HG02840 (cell line): Measurements from ENCODE around the gene PSME1.
A peak's percentile ranks its signal among the peaks of the same experiment; 100 is the strongest.

Experiments used
- ATAC-seq: cut with Tn5 transposase; IDR thresholded peaks from one replicate; pipeline ENCODE4 v1.9.1; 2021; ENCODE audit warnings: mild to moderate bottlenecking, moderate library complexity, moderate number of reproducible peaks; ENCODE audit not compliant: unreplicated experiment, low FRiP score

Gene PSME1

DNA sequence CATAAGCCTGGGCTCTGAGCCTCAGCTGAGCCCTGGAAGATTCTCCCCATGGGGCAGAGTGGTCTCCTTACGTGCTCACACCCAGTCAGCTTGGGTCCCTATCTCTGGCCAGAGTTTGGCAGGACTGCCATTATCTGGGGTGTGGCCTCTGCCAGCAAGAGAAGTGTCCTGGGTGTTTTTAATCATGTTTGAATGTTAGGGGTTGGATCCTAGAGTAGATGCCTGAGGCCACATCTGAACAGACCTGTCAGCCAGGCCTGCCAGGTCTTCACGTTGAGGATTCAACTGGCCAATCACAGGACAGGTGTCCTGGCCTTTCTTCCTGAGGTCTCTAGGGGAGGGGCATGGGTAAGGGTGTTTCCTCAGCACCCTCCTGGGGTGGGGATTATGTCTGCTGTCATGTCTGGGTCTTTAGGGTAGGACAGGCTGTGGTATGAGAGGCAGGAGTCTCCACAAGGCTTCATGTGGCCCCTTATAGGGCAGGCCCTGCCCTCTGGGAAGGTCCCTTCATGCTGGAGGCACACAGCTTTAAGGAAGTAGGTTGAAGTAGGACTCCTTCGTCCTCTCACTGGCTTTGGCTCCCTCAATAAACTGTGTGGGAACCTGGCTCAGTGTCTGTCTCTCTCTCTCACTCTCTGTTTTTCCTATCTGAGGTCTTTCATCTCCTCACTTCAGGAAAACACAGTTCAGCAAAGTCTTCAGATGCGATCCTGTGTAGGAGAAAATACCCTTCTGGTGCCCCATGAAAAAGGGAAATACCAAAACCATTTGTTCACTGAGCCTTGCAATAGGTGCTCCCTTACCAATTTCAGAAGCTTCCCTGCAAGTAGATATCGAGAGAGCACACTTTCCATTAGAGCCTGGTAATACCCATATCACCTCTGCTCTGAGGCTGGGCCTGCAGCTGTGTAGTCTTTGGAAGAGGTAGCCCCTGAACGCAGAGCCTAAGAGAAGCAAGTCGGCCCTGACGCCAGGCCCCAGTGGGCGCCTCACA lies 12.3 kb upstream of the PSME1 start:
- no peak for ATAC-seq

GRCh38 chr14:24126939-24127338 lies 9.1 kb upstream of the PSME1 start:
- ATAC-seq: no peak

DNA sequence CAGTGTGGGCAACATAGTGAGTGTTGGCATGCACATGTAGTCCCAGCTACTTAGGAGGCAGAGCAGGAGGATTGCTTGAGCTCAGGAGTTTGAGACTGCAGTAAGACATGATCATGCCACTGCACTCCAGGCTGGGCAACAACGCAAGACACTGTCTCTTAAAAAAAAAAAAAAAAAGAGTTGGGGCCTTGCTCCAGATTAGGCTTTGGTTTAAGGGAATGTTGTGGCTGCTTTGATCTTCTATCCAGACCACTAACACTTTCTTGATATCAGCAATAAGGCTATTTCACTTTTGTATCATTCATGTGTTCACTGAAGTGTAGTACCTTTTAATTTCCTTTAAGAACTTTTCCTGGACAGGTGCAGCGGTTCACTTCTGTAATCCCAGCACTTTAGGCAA lies 8.3 kb upstream of the PSME1 start:
- ATAC-seq: no peak

- ATAC-seq: no peak
Measured at GRCh38 chr14:24129410-24129998, 6.5 kb upstream of the PSME1 start.

DNA sequence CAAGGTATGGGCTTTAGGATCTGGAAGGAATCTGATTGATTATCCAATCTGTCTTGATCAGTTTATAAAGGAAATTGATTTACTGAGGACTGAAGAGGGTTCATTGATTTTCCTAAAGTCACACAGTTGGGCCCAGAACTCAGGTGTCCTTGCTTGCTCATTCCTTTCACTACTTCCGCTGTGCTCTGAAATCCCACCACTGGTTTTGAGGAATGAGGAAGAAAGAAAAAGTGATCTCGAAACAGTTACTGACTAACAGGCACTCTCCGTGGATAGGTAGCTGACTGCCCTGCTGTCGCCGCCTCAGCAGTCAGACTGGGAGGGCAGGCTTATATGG lies 5.6 kb upstream of the PSME1 start, which contains the start of gene FITM1:
Gene FITM1 (plus strand): TSS at position 280 of the 337 bp plus-strand sequence. CDS start 905 bp downstream, outside the sequence.
- ATAC-seq: no peak

- no peak for ATAC-seq
Measured at GRCh38 chr14:24130717-24131548, 5.1 kb upstream of the PSME1 start.

GRCh38 chr14:24131549-24131966 lies 4.4 kb upstream of the PSME1 start:
- ATAC-seq: no peak

DNA sequence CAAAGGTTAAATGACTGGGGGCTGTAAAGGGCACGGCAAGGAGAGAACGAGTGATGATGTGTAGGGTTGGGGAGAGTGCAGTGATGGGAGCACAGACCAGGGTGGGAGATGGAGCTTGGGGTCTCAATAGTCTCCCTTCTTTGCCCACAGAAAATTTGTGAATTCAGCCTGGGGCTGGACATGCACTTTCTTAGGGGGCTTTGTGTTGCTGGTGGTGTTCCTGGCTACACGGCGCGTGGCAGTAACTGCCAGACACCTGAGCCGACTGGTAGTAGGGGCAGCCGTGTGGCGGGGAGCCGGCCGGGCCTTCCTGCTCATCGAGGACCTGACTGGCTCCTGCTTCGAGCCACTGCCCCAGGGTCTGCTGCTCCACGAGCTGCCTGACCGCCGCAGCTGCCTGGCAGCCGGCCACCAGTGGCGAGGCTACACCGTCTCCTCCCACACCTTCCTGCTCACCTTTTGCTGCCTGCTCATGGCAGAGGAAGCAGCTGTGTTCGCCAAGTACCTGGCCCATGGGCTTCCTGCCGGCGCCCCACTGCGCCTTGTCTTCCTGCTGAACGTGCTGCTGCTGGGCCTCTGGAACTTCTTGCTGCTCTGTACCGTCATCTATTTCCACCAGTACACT lies 3.8 kb upstream of the PSME1 start:
- ATAC-seq: no peak

- ATAC-seq: no peak
Measured at GRCh38 chr14:24132976-24133375, 3.0 kb upstream of the PSME1 start.

GRCh38 chr14:24133735-24134134 lies 2.3 kb upstream of the PSME1 start:
- ATAC-seq: no peak

GRCh38 chr14:24135584-24135833 lies 485 bp upstream of the PSME1 start:
- peak; percentile 13 for ATAC-seq

DNA sequence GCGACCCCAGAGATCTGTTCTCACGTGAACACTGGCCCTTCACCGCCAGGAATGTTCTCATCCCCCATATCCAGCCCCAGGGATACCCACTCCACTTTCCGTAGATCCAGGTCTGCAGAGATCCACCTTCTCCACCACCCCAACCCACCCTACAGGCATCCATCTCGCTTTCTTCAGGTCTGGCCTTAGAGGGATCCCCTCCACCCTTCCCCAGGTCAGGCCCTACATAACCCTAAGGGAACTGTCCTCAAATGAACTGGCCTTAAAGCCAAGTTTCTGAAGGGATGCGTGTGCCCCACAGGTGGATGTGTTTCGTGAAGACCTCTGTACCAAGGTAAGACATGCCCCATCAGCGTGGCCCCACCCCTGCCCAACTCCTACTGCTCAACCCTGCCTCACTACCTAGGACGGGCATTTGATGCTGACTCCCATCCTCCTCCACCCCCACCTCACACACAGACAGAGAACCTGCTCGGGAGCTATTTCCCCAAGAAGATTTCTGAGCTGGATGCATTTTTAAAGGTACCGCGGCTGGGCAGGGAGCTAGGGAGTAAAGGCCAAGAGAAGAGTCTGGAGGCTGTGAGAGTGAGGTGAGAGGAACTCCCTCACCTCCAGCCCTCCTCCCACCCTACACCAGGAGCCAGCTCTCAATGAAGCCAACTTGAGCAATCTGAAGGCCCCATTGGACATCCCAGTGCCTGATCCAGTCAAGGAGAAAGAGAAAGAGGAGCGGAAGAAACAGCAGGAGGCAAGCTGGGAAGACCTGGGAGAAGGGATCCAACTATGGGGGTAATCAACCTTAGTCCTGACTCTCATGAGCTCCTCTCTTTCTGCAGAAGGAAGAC lies 912 bp downstream of the PSME1 start:
- no peak for ATAC-seq

- no peak for ATAC-seq
Measured at GRCh38 chr14:24137529-24138395, 1.8 kb downstream of the PSME1 start.

DNA sequence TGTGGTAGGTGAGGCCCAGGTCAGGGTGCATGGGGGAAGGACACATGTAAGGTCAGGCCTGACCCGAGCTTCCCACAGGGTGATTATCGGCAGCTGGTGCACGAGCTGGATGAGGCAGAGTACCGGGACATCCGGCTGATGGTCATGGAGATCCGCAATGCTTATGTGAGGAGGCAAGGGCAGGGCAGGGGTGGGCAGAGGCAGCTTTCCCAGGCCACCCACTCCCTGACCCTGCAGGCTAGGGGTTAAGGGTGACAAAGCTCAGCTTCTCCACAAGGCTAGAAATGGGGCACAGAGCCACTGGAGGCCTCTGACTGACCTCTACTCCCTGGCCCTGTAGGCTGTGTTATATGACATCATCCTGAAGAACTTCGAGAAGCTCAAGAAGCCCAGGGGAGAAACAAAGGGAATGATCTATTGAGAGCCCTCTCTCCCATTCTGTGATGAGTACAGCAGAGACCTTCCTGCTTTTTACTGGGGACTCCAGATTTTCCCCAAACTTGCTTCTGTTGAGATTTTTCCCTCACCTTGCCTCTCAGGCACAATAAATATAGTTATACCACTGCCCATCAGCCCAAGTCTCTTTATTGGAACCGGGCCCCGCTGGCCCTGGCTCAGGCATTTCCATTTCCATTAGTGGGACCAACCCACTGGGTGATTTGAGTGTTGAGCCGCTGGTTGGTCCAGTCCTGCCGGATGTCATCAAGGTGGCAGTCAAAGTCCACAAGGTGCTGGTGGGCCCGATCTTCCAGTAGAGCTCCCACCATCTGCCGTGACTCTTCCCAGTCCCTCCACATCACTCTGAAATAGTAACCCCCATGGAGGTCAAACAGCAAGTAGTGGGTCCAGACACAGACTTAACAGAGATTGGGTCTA lies 2.6 kb downstream of the PSME1 start:
- ATAC-seq: no peak

DNA sequence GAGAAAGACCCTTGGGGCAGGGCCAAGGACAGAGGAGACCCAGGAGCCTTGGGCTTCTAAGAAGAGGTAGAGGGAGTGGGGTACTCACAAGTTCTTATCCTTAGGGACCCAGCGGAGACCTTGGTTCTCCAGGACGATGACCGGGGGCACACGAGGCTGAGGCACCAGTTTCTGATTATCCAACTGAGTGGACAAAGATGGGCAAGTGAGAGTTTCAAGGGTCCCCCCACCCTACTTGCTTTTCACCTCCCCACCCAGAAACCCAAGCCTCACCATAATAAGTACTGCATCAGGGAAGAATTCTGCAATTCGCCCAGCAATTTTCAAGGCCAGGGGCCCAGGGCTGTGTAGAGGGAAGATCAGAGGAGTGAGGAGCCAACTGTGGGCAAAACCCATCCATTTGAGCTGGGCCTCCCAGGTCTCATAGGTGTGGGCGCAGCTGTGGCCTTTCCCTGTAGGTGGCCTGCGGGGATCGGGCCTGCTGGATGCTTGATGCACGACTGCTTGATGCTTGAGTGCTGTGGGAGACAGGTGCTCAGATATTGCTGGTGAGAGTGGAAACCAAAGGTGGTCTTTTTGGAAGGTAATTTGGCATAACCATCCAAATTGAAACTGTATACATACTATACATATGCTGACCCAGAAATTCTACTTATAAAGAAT lies 3.4 kb downstream of the PSME1 start:
- ATAC-seq: no peak

GRCh38 chr14:24141097-24141880 lies 5.3 kb downstream of the PSME1 start, which contains the start of gene EMC9:
TSS of gene EMC9 (minus strand) at chr14:24141591. CDS start at chr14:24141304, 287 bp downstream.
- ATAC-seq: peak; percentile 79

GRCh38 chr14:24143511-24143910 lies 7.5 kb downstream of the PSME1 start:
- no peak for ATAC-seq
